GM19324 (cell line): ENCODE measurements around the gene SIAE.
"Not testable (repeated sequence)": the region's sequence is repeated elsewhere in the genome, so short reads cannot be mapped to it uniquely, and the experiment has no call there.

Experiments used
- ATAC-seq: cut with Tn5 transposase; IDR thresholded peaks from one replicate; pipeline ENCODE4 v1.9.1; 2021; ENCODE audit warnings: mild to moderate bottlenecking, moderate library complexity; ENCODE audit not compliant: unreplicated experiment, low FRiP score

The SIAE gene

DNA sequence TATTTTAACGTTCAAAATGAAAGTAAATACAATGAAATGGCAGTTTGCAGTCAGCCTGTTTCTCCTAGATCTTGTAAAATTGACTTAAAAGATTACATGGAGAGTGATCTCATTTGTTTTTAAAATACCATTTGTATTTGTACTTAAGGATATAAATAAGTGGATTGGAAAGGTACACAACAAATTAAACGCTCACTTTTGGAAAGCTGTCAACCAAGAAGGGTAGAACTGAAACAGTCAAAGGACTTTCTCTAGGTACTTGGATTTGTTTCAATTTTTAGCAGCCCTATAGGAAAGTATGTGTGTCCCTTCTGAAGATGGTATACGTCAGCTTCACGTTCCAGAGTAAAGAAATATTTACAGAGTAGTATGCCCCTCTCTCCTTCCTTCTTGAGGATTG, 43.6 kb downstream of the SIAE start:
- no peak for ATAC-seq

- no peak for ATAC-seq
Measured at GRCh38 chr11:124627546-124627945, 46.0 kb downstream of the SIAE start.

DNA sequence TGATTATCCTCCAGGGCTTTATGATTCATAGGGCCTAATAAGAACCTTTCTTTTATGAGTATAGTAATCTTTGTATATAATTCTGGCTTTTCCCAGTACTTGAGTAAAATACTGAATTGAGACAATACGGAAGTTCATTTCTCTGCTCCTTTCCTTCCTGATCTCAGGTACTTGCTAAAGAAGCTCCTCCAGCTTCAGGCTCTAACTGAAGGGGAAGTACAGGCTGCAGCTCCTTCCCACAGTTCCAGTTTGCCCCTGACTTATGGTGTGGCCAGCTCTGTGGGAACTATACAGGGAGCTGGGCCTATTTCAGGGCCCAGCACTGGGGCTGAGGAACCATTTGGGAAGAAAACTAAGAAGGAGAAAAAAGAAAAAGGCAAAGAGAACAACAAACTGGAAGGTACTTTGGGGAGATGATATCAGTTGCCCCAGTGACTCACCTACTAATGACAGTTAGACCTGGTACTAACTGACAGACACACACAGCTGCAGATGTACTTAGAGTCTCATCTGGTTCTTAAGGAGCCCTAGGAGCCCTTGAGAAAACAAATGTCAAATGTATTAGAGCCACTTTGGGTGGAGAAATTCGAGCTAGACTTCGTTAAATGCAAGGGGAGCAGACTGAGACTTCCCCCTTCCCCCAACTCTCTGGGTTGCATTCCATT, 47.9 kb downstream of the SIAE start:
- no peak for ATAC-seq

DNA sequence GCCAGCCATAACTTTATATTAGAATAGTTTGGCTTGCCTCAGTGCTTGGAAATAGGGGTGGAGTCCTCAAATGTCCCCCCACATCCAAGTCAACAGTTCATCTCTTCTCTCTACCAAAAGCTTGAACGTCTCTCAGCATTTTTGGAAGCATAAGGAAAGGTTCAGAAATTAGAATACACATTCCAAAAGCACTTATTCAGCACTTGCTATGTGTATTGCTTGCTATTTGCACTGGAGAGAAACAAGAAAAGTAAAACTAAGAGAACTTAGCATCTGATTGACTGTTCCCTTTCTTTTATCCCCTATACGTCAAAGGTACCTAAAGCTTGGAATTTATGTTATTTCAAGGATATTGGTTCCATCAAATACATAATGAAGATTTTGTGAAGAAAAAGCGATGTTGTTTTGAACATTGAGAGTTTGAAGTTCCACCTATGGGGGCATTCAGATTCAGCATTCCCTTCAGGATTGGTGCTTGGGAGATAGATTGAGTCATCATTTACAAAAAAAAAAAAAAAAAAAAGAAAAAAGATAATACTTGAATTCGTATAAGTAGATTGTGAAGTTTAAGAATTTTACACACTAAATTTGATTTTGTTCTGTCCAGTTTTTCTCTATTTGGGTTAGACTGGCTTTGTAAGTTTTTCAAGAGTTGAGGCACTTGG, 49.5 kb downstream of the SIAE start:
- ATAC-seq, result no peak

GRCh38 chr11:124622531-124623451, 50.7 kb downstream of the SIAE start, which contains the start of gene TBRG1:
Gene TBRG1 (plus strand): TSS chr11:124622864. CDS start chr11:124623084, 220 bp downstream.
- peak; percentile 98 for ATAC-seq

DNA sequence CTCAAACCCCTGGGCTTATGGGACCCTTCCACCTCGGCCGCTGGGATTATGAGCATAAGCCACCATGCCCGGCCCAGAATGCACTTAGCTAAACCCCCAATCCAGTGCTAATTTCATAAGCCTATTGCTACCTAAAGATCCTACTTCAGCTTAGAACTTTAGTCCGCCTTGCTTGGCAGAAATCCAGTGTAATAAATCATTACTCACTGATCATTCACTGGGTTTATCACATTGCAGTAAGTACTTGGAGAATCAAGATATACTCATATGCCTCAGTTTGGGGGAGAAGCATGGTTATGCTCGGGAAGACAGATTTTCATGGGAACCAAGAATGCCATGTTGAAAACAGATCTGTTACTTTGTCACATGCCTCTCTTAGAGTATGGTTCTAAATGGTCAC, 54.7 kb downstream of the SIAE start:
- ATAC-seq, result no peak

DNA sequence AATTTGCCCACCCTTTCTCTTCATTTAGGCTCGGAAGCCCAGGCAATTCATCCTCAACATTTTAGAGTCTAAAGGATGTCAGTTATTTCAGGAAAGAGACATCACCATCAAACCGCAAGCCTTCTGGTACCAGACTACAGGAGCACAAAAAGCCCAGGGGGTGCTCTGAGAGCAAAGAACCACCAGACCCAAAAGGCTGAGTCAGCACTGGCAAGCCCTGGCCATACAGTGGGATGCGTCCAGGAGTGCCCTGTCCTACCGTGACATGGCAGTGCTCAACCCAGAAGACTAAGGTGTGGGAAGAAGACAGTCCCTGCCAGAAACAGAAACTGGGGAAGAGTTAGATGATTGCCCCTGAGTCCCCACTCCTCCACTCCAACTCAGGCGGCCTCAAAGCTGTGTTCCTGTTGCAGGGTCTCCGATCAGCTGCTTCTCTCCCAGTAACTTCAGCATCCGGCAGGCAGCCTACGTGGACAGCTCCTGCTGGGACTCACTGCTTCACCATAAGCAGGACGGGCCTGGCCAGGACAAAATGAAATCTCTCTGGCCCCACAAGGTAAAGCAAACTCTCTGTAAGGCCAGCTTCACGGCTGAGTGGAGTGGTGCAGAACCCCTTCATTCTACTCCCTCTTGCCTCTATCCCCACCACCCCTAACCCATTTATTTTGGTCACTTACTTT, 60.8 kb downstream of the SIAE start:
- ATAC-seq, result no peak

- ATAC-seq, result no peak
Measured at GRCh38 chr11:124612045-124612444, 61.5 kb downstream of the SIAE start.

- ATAC-seq, result no peak
Measured at GRCh38 chr11:124611064-124611463, 62.5 kb downstream of the SIAE start, which contains the start of gene PANX3. Gene PANX3 (plus strand): TSS chr11:124611428. CDS start chr11:124611557, 129 bp downstream.

- no peak for ATAC-seq
Measured at GRCh38 chr11:124610295-124610694, 63.2 kb downstream of the SIAE start.

DNA sequence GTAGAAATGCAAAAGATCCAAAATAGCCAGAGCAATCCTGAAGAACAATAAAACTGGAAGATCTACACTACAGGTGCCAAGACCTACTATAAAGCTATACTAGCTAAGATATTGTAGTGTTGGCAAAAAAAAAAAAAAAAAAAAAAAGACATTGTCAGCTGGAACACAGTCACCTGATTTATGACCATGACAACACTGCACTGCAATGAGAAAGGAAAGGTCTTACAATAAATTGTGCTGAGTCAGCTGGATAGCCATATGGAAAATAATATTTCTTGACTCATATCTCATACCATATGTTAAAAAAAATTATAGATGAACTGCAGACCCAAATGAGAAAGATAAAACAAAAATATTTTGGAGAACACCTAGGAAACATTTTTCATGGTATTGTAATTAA, 65.4 kb downstream of the SIAE start:
- no peak for ATAC-seq

DNA sequence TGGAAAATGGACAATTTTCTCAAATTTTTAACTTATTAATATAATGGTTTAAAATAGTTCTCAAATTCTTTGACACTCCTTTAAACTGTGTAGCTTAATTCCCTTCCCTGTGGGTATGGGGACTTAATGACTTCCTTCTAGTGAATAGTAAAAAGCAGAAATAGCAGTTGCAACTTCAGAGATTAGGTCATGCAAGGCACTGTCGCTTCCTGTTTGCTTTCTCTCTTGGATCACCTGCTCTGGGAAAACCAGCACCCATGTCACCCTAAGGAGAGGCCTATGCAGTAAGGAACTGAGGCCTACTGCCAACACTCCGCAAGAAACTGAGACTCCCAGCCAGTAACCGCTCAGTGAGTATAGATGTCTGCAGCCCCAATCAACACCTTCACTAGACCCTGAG, 67.8 kb downstream of the SIAE start:
- no peak for ATAC-seq

DNA sequence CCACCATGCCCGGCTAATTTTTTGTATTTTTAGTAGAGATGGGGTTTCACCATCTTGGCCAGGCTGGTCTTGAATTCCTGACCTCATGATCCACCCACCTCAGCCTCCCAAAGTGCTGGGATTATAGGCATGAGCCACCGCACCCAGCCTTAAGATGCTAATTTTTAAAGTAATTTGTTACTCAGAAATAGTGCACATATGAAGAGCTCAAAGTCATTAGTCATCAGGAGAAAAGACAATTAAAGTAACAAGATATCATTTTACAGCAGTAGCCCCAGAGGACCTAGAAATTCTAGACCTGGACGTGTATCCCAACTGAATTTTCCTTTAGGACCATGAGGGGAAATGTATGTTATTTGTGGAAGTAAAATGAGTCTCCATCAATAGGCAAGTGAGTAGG, 70.8 kb downstream of the SIAE start:
- ATAC-seq, result not testable (repeated sequence)

DNA sequence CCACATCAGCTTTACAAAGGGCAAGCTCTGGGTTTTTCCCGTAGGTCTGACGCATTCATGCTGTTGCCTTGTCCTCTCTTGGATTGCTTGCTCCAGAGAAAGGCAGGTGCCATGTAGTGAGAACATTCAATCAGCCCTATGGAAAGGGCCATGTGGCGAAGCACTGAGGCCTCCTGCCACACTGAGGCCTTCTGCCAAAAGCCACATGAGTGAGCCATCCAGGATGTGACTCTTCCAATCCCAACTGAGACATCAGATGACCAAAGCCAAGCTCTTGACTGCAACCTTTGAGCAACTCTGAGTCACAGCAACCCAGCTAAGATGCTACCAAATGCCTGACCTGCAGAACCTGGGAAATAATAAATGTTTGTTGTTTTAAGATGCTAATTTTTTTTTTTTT, 71.3 kb downstream of the SIAE start:
- ATAC-seq, result no peak

GRCh38 chr11:124600621-124601320, 72.8 kb downstream of the SIAE start:
- ATAC-seq, result no peak

DNA sequence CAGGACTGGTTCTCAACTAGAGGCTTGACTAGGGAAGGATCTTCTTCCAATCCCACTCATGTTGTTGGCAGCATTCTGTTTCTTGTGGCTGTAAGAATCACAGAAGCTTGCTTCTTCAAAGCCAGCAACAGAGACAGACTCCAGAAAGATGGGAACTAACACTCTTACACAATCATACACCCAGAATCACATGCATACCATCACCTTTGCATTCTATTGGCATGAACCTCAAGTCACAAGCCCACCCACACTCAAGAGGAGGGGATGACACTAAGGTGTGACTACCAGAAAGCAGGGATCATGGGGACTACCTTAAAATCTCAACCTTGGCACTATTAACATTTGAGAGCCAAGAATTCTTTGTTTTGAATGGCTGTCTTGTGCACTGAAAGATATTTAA, 75.9 kb downstream of the SIAE start:
- no peak for ATAC-seq

- no peak for ATAC-seq
Measured at GRCh38 chr11:124595302-124595701, 78.2 kb downstream of the SIAE start.

GRCh38 chr11:124592627-124593026, 80.9 kb downstream of the SIAE start:
- ATAC-seq, result no peak

DNA sequence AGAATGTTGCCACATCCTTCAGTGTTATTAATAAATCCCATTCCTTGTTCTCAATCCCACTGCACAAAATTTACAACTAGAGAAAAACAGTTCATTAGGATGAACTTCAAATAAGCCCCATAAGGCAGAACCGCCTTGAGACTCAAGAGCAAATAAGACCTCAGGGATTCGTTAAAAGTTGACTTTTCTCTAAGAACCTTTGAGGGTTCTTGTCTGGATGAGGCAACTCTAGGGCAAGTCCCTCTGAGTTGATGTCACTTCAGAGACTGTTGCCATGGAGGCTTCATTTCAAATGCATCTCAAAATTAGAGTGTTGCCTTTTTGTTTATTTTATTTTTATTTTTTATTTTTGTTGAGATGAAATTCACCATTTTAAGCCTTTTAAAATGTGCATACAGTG, 82.1 kb downstream of the SIAE start:
- no peak for ATAC-seq
